Naive B cell (primary cell): Measurements from ENCODE around the gene CCDC117. TPM values are rescaled to one million over a fixed set of nuclear protein-coding genes. Genes with fewer than 3 reads are reported as not detected.
"Not testable (repeated sequence)": the region's sequence is repeated elsewhere in the genome, so short reads cannot be mapped to it uniquely, and the experiment has no call there.

ENCODE experiments used
- ATAC-seq, 2 donors: fragments of 150-1000 bp; cut with Tn5 transposase; 2 replicates each; pipeline ENCODE4 v1.10.0; 2021; ENCODE audit warnings: low read depth in 2 of 2, mild to moderate bottlenecking in 2 of 2, moderate library complexity in 2 of 2
- DNase-seq: peaks from one replicate; pipeline ENCODE4 v3.0.0; 2022
- H3K27ac Mint-ChIP-seq, 6 donors: one replicate each; pipeline ENCODE4 v1.8.0; 2020 to 2022; ENCODE audit warnings: mild to moderate bottlenecking in 6 of 6, mixed read lengths in 6 of 6, moderate library complexity in 5 of 6, inconsistent platforms in 2 of 6
- H3K27me3 Mint-ChIP-seq, 3 donors: one replicate each; pipeline ENCODE4 v1.8.0; 2021 to 2022; ENCODE audit warnings: mixed read lengths in 3 of 3, mild to moderate bottlenecking in 1 of 3
- H3K36me3 Mint-ChIP-seq, 2 donors: one replicate each; pipeline ENCODE4 v1.8.0; 2020 to 2022; ENCODE audit warnings: mixed read lengths in 2 of 2, inconsistent platforms in 1 of 2, mild to moderate bottlenecking in 1 of 2
- H3K4me1 Mint-ChIP-seq, 3 donors: one replicate each; pipeline ENCODE4 v1.8.0; 2020 to 2022; ENCODE audit warnings: mixed read lengths in 3 of 3, inconsistent platforms in 1 of 3, mild to moderate bottlenecking in 1 of 3, moderate library complexity in 1 of 3
- H3K4me3 Mint-ChIP-seq, 8 donors: one replicate each; pipeline ENCODE4 v1.8.0; 2020 to 2022; ENCODE audit warnings: mild to moderate bottlenecking in 8 of 8, mixed read lengths in 8 of 8, moderate library complexity in 8 of 8, inconsistent platforms in 2 of 8
- H3K9me3 Mint-ChIP-seq, 7 donors: one replicate each; pipeline ENCODE4 v1.8.0; 2020 to 2022; ENCODE audit warnings: mixed read lengths in 7 of 7, mild to moderate bottlenecking in 5 of 7, inconsistent platforms in 2 of 7, moderate library complexity in 1 of 7
- polyA plus RNA-seq, 6 donors: library from polyadenylated mRNA; unstranded; fragments of 300-500 nt; fragmentation: Illumina TruSeq; gene quantifications; one replicate each; pipeline ENCODE4 v1.2.3, GENCODE V29; 2021; ENCODE audit warnings: low read depth in 6 of 6

Gene CCDC117
- polyA plus RNA-seq, 6 donors from 2014 or later = 9.9 to 30.0 (median 19.5) TPM

DNA sequence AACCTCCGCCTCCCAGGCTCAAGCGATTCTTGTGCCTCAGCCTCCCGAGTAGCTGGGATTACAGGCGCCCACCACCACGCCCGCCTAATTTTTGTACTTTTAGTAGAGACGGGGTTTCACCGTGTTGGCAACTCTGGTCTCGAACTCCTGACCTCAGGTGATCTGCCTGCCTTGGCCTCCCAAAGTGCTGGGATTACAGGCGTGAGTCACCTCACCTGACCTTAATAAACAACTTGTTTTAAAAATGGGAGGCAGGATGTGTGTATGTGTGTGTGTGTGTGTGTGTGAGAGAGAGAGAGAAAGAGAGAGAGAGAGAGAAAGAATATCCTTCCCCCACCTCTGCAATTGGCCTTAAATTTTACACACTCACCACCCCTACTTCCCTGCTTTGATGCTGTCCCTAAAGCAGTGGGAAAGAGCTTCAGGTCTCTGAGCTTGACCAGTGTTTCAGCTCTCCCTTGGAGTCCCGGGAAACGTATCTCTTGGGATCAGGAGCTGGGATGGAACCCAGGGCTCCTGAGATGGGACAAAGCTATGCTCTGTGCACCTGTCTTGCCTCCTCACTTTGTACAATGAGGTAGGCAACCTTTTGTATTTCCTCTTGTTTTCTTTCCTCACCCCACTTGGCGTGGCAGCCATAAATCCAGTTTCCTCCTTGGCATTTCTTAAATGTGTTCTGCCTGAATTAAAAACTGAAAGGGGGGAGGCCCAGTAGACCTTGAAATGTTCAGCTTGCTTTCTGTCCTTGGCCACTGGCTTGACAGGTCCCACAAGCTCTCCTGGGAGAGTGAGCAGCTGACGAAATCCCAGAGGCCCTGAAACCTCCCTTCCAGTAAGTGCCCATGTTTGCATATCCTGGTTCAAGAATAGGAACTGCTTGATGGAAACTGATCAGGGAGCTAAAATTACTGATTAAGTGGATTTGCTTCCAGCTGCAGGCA is 45.7 kb downstream of the CCDC117 start:
- Mint-ChIP-seq H3K27ac (peak overlapping the region in 4 of 6 donors; percentile 18 to 85 (median 34)), H3K4me3 (peak overlapping the region in 2 of 8 donors; percentile 10 to 45), H3K36me3 (peaks cover 0 to 4% of the 10 kb centered on the region in 2 donors), H3K9me3 (no peaks in the 10 kb centered on the region), H3K4me1 (peaks cover 5 to 21% (median 13%) of the 10 kb centered on the region in 3 donors), H3K27me3 (no peaks in the 10 kb centered on the region)
- DNase-seq (no peak), ATAC-seq (no peak)

DNA sequence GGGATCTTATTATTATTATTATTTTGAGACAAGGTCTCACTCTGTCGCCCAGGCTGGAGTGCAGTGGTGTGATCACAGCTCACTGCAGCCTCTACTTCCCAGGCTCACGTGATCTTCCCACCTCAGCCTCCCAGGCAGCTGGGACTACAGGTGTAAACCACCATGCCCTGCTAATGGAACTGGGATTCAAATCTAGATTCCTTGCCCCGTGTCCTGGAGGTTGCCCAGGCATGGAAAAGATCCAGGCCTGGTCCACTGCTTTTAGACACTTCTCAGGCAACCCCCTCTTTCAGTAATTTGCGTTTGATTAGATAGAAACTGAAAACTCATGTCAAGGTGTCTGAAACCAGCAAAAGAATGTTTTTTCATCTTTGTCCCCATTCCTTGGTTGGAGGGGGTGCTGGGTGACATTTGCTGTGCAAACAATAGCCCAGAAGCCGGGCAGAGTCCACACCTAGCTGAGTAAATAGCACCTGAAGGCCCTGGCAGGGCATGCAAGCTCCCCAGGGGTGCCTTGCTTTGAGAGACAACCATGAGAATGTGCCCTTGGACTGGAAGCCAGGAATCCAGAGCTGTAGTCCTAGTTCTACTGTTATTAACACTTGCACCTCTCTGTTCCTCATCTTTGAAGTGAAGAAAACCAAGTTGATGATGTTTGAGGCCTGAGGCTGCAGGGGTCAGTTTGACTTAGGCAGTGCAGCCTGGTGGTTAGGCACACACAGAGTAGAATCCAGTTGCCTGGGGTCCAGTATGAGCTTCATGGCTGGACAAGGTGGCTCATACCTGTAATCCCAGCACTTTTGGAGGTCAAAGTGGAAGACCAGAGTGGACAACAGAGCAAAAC is 47.0 kb downstream of the CCDC117 start:
- Mint-ChIP-seq H3K27me3 (no peaks in the 10 kb centered on the region), H3K27ac (peak overlapping the region in 1 of 6 donors; percentile 74), H3K36me3 (peaks cover 0 to 4% of the 10 kb centered on the region in 2 donors), H3K4me3 (peak overlapping the region in 1 of 8 donors; percentile 43), H3K4me1 (peaks cover 5 to 22% (median 13%) of the 10 kb centered on the region in 3 donors), H3K9me3 (no peaks in the 10 kb centered on the region)
- DNase-seq (no peak), ATAC-seq (no peak)

DNA sequence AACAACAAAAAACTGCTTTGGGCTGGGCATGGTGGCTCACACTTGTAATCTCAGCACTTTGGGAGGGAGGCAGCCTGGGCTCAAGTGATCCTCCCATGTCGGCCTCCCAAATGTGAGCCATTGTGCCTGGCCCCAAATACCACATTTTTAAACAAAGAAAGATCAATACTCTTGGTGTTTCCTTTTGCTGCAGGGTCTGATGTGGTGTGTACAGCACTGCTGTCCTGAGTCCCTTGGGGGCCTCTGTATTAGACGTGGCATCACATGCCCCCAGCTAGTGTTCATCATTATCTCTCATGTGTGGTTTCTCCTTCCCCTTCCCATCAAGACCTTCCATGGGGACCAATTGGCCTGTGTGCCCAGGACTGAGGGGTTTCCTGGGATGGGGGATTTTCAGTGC is 48.4 kb downstream of the CCDC117 start:
- no peaks in the 10 kb centered on the region for H3K9me3 Mint-ChIP-seq
- H3K27me3 Mint-ChIP-seq = no peaks in the 10 kb centered on the region
- H3K4me1 Mint-ChIP-seq = peaks cover 5 to 22% (median 13%) of the 10 kb centered on the region in 3 donors
- H3K4me3 Mint-ChIP-seq = no peak overlapping the region
- DNase-seq = no peak
- H3K27ac Mint-ChIP-seq = no peak overlapping the region
- ATAC-seq = no peak
- peaks cover 0 to 4% of the 10 kb centered on the region in 2 donors for H3K36me3 Mint-ChIP-seq

DNA sequence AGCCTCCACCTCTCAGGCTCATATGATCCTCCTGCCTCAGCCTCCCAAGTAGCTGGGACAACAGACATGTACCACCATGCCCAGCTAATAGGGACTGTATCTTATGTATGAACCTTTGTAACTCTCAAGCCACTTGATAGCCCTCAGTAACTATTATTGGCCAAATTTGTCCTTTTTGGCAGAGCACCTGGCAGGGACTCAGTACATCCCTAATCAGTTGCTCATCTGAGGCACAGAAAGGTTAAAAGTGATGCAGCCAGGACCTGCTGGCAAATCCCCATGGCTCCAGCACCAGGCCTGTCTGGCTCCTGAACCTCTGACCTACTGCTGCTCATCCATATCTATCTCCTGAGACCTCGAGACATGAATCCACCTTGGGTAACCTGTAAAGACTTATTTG is 49.0 kb downstream of the CCDC117 start:
- peaks cover 0 to 4% of the 10 kb centered on the region in 2 donors for H3K36me3 Mint-ChIP-seq
- H3K27me3 Mint-ChIP-seq = no peaks in the 10 kb centered on the region
- no peak for ATAC-seq
- no peak overlapping the region for H3K4me3 Mint-ChIP-seq
- no peaks in the 10 kb centered on the region for H3K9me3 Mint-ChIP-seq
- H3K4me1 Mint-ChIP-seq = peaks cover 5 to 22% (median 13%) of the 10 kb centered on the region in 3 donors
- peak overlapping the region in 1 of 6 donors; percentile 63 for H3K27ac Mint-ChIP-seq
- no peak for DNase-seq

DNA sequence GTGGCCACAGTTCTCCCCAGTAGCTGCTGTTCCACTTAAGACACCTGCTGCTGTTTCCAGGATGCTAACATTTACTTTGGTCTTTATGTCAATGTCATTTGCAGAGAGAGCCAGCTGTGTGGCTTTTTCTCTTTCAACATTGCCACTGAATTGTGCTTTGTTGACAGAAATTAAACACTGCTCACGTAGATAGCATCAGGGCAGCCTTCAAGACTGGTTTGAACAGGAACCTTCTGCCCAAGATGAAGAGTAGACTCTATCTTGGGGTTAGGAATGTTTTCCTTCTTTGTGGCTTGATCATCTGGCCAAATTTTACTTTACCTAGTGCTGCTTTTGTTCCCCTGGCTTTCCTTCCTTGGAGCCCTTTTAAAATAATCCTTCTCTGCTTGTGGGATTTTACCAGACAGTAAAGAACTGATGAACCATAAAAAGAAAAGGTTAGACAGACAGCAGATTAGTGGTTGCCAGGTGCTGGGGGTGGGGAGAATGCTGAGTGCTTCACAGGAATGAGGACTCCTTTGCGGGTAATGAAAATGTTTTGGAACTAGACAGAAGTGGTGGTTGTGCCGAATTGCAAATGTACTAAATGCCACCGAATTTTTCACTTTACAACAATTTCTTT is 50.5 kb downstream of the CCDC117 start:
- Mint-ChIP-seq H3K36me3 (peaks cover 0 to 4% of the 10 kb centered on the region in 2 donors), H3K9me3 (peaks cover 0 to 1% (median 0%) of the 10 kb centered on the region in 7 donors), H3K27ac (no peak overlapping the region), H3K4me3 (no peak overlapping the region), H3K4me1 (peaks cover 8 to 19% (median 8%) of the 10 kb centered on the region in 3 donors), H3K27me3 (no peaks in the 10 kb centered on the region)
- ATAC-seq = no peak
- no peak for DNase-seq

DNA sequence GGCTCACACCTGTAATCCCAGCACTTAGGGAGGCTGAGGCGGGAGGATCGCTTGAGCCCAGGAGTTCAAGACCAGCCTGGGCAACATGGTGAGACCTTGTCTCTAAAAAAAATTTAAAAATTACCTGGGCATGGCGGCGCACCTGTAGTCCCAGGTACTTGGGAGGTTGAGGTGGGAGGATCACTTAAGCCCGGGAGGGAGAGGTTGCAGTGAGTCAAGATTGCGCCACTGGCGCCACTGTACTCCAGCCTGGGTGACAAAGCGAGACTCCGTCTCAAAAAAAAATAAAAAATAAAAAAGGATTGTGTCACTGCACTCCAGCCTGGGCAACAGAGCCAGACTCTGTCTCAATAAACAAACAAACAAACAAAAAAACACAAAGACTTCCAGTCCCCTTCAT is 52.0 kb downstream of the CCDC117 start:
- peaks cover 3 to 12% (median 4%) of the 10 kb centered on the region in 3 donors for H3K4me1 Mint-ChIP-seq
- H3K27me3 Mint-ChIP-seq, H3K36me3 Mint-ChIP-seq, H3K27ac Mint-ChIP-seq, H3K4me3 Mint-ChIP-seq, H3K9me3 Mint-ChIP-seq, DNase-seq, ATAC-seq: not testable (repeated sequence)

DNA sequence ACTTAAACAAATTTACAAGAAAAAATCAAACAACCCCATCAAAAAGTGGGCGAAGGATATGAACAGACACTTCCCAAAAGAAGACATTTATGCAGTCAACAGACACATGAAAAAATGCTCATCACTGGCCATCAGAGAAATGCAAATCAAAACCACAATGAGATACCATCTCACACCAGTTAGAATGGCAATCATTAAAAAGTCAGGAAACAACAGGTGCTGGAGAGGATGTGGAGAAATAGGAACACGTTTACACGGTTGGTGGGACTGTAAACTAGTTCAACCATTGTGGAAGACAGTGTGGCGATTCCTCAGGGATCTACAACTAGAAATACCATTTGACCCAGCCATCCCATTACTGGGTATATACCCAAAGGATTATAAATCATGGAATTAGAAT is 53.9 kb downstream of the CCDC117 start:
- not testable (repeated sequence) for H3K27me3 Mint-ChIP-seq, DNase-seq, H3K27ac Mint-ChIP-seq, H3K4me1 Mint-ChIP-seq, ATAC-seq, H3K4me3 Mint-ChIP-seq, H3K36me3 Mint-ChIP-seq, H3K9me3 Mint-ChIP-seq

DNA sequence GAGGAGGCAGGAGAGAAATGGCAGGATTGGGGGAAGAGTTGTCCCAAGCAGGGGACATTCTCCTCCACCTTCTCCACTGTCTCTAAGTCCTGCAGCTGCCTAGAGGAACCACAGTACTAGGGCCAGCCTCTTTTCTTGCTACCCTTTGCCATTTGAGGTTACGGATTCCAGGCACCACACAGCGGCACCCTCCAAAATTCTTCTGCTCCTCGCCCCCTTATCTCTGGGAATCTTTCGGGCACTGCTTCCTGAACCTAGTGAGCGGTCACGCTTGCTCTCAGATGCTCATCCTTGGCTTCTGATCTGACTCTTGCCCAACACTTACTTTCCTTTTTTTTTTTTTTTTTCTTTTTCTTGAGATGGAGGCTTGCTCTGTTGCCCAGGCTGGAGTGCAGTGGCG is 54.4 kb downstream of the CCDC117 start:
- peaks cover 0 to 4% of the 10 kb centered on the region in 2 donors for H3K36me3 Mint-ChIP-seq
- DNase-seq = no peak
- H3K27me3 Mint-ChIP-seq = peaks cover 0 to 4% (median 0%) of the 10 kb centered on the region in 3 donors
- peaks cover 0 to 1% (median 0%) of the 10 kb centered on the region in 7 donors for H3K9me3 Mint-ChIP-seq
- H3K4me3 Mint-ChIP-seq = no peak overlapping the region
- peaks cover 6 to 8% (median 8%) of the 10 kb centered on the region in 3 donors for H3K4me1 Mint-ChIP-seq
- H3K27ac Mint-ChIP-seq = no peak overlapping the region
- no peak for ATAC-seq

DNA sequence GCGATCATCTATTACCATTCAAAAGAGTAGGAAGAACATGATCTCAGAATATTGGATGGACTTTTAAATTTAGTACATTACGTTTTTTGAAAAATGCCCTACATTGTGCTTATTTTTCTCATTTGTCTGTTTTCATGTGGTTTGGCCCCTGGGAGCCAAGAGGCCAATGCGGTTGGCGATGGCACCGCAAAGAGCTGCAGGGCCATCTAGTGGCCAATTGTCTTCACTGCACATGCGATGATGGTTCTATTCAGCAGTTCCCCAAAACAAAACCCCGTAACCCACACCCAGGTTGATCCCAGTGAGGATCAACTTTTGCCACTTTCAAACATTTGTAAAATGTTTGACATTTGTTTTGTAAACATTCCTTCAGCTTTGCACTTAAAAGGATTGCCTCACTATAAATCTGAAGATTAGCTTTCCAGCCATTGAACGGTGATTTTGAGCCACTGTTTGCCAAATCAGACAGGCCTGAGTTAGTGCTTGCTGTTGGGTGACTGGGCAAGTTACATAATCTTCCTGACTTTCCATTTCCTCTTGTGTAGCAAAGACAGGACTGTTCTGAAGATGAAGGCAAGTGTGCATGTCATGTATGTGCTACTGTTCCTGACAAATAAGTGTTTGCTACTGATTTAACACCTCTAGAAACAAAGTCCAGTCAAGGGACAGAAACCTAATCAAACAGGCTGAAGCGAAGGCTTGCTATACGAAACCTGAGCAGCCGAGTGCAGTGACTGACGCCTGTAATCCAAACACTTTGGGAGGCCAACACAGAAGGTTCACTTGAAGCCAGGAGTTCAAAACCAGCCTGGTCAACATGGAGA is 57.1 kb downstream of the CCDC117 start:
- Mint-ChIP-seq H3K36me3 (no peaks in the 10 kb centered on the region), H3K27me3 (peaks cover 0 to 4% (median 0%) of the 10 kb centered on the region in 3 donors), H3K27ac (no peak overlapping the region), H3K4me1 (peaks cover 5 to 12% (median 6%) of the 10 kb centered on the region in 3 donors), H3K4me3 (no peak overlapping the region), H3K9me3 (peaks cover 0 to 1% (median 0%) of the 10 kb centered on the region in 7 donors)
- peak; percentile 59 for DNase-seq
- ATAC-seq = peak; percentile 77 to 90

DNA sequence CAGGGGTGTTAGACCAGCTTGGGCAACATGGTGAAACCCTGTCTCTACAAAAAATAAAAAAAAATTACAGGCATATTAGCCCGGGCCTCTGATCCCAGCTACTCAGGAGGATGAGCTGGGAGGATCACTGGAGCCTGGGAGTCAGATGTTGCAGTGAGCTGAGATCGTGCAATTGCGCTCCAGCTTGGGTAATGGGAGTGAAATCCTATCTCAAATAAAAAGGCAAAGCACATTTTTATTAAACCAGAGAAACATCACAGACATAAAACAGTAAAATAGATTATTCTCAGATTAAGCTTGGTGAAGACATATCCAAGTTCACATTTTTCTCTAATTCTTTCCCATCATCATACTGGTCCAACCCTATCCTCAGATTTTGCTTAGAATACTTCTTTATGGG is 57.9 kb downstream of the CCDC117 start:
- no peak for ATAC-seq
- peaks cover 0 to 5% of the 10 kb centered on the region in 2 donors for H3K36me3 Mint-ChIP-seq

DNA sequence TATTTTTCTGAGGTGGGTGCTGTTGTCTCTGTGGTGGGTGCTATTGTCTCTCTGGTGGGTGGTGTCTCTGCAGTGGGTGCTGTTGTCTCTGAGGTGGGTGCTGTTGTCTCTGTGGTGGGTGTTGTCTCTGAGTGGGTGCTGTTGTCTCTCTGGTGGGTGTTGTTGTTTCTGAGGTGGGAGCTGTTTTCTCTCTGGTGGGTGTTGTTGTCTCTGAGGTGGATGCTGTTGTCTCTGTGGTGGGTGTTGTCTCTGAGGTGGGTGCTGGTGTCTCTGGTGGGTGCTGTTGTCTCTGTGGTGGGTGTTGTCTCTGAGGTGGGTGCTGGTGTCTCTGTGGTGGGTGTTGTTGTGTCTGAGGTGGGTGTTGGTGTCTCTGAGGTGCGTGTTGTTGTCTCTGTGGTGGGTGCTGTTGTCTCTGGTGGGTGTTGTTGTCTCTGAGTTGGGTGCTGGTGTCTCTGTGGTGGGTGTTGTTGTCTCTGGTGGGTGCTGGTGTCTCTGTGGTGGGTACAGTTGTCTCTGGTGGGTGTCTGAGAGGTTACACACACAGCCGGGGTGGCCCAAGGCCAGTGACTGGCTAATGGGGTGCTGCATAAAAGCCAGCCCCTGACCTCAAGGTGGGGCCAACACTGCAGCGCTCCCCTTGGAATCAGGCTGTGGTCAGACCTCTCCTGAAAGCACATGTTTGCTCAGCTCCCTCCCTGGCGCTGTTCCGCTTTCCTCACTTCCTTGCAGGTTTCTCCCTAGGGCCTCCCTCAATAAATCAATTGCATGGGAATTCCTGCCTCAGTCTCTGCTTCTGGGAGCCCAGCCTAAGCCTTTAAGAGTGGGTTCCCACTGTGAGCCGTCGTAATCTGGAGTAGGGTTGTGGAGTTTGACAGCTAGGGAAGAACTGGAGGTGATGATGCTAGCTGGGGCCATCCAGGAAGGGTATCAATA is 58.9 kb downstream of the CCDC117 start:
- peaks cover 0 to 7% of the 10 kb centered on the region in 2 donors for H3K36me3 Mint-ChIP-seq
- H3K27ac Mint-ChIP-seq = peak overlapping the region in 1 of 6 donors; percentile 6
- peaks cover 0 to 4% (median 0%) of the 10 kb centered on the region in 3 donors for H3K27me3 Mint-ChIP-seq
- peaks cover 0 to 1% (median 0%) of the 10 kb centered on the region in 7 donors for H3K9me3 Mint-ChIP-seq
- ATAC-seq (no peak), DNase-seq (no peak)
- H3K4me3 Mint-ChIP-seq = peak overlapping the region in 1 of 8 donors; percentile 47
- peaks cover 5 to 12% (median 6%) of the 10 kb centered on the region in 3 donors for H3K4me1 Mint-ChIP-seq

More for the DNA sequence above, 57.9 kb downstream of the CCDC117 start:
- no peak for DNase-seq
- no peak overlapping the region for H3K27ac Mint-ChIP-seq
- H3K4me3 Mint-ChIP-seq = no peak overlapping the region
- H3K9me3 Mint-ChIP-seq = peaks cover 0 to 1% (median 0%) of the 10 kb centered on the region in 7 donors
- peaks cover 5 to 12% (median 6%) of the 10 kb centered on the region in 3 donors for H3K4me1 Mint-ChIP-seq
- peaks cover 0 to 4% (median 0%) of the 10 kb centered on the region in 3 donors for H3K27me3 Mint-ChIP-seq
